GM19467 (cell line): ENCODE results near the gene PSD.

Source experiments
- ATAC-seq: cut with Tn5 transposase; IDR thresholded peaks from one replicate; pipeline ENCODE4 v1.9.1; 2021; ENCODE audit warnings: mild to moderate bottlenecking, moderate library complexity; ENCODE audit not compliant: unreplicated experiment

The PSD gene

DNA sequence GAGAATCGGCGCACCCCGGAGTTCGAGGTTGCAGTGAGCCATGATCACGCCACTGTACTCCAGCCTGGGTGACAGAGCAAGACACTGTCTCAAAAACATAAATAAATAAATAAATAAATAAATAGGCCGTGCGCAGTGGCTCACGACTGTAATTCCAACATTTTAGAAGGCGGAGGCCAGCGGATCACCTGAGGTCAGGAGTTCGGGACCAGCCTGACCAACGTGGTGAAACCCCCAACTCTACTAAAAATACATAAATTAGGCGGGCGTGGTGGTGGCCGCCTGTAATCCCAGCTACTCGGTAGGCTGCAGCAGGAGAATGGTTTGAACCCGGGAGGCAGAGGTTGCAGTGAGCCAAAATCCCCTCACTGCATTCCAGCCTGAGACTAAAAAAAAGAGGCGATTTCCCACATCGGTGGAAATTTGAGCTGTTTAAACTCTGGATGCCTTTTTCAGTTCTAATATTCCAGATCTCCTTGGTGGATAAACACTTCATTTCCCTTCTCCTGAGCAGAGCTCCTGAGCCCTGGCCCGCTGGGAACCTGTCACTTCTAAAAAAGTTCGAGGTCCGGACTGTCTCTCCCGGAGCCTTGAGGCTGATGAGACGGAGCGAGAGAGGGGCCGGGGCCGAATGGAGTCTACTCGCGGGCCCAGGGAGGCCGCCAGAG, 25.0 kb downstream of the PSD start:
- no peak for ATAC-seq

DNA sequence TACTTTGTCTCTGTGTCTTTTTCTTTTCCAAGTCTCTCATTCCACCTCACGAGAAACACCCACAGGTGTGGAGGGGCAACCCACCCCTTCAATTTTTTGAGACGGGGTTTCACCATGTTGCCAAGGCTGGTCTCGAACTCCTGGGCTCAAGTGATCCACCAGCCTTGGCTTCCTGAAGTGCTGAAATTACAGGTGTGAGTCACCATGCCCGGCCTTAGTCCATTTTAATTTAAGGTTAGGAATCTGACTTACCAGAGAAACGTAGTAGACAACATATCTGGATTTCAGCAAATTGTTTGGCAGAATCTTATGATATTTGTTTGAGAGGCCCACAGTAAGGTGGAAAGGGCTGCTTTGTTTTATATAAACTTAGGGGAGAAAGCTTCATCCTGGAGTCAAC, 26.3 kb downstream of the PSD start:
- no peak for ATAC-seq

DNA sequence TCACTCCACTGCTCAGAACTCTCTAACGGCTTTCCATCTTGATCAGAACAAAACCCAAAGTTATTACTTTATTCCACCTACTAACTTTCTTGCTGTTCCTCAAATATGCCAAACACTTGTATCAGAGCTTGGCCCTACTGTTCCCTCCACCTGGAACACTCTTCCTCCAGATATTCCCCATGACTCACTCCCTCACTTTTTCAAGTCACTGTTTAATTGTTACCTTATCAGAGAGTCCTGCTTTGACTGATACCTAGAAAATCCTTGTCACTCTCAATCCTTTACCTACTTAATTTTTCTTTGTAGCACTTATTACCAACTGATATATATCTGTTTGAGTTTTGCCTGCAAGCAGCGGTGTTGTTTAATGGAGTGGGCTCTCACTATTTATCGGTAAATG, 28.7 kb downstream of the PSD start:
- ATAC-seq, result no peak

DNA sequence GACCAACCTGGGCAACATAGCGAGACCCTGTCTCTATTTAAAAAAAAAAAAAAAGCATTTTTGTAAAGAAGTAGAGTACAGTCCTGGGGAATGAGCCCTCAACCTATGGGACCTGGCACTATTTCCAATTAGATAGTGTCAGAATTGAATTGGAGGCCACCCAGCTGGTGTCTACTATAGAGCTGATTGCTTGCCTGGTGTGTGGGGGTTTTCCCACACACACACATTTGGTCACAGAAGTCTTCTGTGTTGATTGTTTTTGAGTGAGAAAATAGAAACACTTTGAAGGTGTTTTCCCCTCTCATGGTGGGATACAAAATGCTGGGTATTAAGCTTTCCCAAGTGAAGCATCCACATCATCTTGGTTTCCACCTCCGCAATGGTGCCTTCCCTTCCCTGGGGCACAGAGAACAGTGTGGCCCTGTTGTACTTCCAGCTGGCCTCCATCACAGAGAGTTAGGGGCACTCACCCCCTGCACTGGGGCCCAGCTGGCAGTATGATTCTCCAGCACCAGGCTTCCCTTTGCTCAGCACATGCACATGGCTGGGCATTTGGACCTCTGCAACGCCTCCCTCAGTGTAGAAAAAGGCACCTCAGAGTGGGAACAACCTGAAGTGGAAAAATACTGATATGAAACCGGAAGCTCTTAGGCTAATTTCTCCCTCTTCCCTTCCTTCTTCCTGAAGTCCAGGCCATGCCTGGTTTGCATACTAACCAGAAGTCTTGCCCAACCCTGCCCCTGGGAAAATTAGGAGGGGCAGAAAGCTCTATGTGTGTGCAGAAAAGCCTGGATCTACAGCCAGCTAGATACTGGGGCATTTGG, 33.8 kb downstream of the PSD start:
- ATAC-seq, result no peak

DNA sequence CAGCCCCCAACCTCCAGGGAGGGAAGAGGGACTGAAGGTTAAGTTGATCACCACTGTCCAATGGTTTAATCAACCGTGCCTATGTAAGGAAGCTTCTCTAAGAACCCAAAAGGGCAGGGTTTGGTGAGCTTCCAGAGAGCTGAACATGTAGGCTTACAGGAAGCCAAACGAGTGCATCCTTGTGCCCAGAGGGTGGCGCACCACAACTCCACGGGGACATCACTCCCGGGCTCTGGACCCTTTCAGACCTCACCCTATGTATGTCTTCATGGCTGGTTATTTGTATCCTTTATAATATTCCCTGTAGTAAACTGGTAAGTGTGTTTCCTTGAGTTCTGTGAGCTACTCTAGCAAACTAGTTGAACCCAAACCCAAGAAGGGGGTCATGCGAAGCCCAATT, 34.5 kb downstream of the PSD start:
- ATAC-seq, result no peak

DNA sequence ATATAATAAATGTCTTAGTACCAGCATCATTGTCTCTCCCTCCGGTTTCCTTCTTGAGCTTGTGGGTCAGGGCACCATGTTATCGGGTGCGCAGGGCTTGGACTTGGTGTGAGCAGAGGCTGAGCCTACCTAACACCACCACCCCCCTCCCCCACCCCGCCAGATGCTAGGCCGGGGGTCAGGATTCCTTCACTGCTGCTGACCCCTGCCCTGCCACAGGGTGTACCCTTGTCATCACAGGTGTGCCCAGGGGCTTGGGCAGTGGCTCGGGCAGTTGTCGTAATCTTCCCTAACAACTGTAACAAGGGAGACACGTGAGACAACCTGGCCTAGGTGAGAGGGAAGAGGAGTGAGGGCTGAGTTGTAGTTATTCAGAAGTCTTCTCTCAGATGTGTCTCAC, 35.7 kb downstream of the PSD start:
- no peak for ATAC-seq

DNA sequence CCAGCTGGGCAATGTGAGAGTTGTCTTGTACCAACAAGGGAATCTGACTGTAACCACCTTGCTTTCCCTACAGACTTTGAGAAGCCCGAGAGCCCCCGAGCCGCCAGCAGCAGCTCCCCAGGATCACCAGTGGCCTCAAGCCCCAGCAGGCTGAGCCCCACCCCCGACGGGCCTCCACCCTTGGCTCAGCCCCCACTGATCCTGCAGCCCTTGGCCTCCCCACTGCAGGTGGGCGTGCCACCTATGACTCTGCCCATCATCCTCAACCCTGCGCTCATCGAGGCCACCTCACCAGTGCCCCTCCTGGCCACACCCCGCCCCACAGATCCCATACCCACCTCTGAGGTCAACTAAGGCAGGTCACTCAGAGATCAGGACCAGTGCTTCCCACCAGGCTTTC, 36.6 kb downstream of the PSD start:
- no peak for ATAC-seq

DNA sequence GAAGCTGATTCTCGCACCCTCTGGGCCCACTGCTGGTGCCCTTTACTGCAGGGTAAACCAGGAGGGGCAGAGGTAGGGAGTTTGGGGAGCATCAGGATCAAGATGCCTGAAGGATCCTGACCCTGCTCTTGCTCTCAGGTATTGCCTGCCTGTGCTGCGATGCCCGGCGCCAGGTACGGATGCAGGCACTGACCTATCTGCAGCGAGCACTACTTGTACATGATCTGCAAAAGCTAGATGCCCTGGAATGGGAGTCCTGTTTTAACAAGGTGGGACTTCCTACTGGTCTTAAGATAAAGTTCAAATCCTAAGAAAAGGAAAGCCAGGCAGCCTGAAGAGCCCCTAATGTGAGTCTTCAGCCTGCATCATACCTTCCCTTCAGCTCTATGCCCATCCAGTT, 39.2 kb downstream of the PSD start:
- no peak for ATAC-seq

DNA sequence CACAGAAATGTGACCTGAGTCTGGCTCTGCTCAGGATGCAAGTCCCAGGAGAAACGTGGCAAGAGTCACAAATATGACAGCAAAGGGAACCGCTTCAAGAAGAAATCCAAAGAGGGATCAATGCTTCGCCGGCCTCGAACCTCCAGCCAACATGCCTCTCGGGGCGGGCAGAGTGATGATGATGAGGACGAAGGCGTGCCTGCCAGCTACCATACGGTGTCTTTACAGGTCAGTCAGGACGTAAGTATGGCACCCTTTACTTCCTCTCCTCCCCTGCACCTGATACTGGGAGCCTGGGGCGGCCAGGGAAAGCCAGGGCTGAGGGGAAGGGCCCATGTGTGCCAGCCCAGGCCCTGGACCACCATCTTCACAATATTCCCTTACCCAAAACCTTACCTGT, 41.7 kb downstream of the PSD start:
- ATAC-seq, result no peak

DNA sequence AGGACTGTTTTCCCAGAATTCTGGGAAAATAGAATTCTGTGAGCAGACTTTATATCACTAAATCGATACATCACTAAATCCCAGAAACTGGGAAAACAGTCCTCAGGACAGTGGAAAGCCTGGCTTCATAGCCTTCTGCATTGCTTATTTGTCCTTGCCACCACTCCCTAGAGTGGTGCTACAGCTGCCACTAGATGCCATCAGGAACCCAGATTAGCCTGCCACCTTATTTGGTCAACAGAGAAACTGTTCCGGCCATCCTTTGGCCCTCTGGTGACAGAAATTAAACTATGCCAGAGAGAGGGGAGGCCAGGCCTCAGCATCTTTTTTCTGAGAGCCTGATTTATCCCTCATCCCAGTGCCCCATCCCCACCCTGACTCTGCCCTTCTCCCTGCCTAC, 42.7 kb downstream of the PSD start:
- ATAC-seq, result no peak

DNA sequence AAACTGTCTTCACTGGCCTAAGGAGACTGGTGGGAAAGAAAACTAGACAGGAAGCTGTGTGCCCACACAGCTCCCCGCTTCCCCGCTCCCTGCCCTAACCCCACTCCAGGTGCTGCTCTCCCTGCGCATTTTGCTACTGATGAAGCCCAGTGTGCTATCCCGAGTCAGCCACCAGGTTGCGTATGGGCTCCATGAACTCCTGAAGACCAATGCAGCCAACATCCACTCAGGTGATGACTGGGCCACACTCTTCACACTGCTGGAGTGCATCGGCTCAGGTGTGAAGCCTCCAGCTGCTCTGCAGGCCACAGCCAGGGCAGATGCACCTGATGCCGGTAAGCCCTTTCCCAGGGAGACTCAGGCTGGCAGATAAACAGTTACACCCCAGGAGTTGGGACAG, 43.3 kb downstream of the PSD start:
- ATAC-seq, result no peak

DNA sequence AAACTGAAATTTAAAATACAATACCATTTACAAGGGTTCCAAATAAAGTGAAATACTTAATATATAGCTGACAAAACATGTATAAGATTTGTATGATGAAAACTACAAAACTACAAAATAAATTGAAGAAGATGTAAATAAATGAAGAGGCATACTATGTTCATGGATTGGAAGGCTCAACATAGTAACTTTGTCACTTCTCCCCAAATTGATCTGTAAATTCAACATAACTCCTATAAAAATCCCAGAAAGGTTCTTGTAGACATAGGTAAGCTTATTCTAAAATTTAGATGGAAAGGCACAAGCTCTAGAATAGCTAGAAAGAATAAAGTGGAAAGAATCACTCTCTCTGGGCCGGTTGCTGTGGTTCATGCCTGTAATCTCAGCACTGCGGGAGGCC, 47.3 kb downstream of the PSD start:
- ATAC-seq, result no peak

DNA sequence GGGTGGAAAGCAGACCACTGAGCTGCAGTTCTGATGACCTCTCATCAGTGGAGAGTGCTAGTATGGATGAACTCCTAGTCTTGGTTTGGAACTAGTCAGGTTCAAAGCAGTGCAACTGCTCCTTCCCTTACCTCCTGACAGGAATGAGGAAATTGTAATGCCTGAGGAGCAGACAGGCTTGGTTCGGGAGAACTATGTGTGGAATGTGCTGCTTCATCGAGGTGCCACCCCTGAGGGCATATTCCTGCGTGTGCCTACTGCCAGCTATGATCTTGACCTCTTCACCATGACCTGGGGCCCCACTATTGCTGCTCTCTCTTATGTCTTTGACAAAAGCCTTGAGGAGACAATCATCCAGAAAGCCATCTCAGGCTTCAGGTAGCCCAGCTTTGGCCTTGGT, 50.5 kb downstream of the PSD start:
- no peak for ATAC-seq

DNA sequence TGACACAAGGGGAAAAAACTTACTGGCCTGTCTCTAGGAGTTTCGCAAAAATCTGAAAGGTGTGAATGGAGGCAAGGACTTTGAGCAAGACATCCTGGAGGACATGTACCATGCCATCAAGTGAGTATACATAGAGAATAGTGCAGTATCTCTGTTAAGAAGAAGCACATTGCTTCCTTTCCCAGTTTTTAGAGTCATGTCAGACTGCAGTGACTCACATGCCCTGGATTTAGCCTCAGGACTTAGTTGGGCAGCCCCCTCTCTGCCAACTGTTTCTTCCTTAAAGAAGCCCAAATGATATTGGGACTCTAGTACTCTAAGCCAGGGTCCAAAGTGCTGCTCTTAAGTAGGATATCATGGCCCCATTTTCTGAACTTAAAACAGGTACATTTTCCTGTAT, 51.1 kb downstream of the PSD start:
- no peak for ATAC-seq

DNA sequence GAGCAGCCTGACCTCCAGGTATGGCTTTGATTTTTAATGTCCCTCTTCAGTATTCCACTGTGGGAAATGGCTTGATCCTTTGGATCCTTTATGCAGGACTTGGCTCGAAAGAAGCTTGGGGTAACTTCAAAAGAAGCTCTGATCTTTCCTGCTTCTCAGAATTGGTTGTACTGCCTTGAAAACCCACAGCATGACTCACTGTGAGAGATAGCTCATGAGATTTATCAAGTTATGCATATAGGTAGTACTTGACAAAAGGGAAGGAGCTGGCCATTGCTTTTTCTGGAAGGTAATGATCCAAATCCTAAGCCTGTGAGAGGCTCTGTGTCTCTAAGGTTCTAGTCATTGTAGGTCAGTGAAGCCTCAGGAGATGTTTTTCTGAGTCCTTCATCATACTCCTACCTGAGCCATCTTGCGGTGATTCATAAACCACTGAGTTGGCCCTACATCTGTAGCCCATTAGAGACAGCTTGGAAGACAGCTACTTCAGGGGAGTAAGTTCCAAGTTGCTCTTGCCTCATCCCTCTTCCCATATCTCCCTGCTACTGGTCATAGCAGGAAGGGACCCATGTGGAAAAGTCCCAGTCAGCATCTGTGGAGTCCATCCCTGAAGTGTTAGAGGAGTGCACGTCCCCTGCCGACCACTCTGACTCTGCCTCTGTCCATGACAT, 59.7 kb downstream of the PSD start:
- ATAC-seq, result no peak

DNA sequence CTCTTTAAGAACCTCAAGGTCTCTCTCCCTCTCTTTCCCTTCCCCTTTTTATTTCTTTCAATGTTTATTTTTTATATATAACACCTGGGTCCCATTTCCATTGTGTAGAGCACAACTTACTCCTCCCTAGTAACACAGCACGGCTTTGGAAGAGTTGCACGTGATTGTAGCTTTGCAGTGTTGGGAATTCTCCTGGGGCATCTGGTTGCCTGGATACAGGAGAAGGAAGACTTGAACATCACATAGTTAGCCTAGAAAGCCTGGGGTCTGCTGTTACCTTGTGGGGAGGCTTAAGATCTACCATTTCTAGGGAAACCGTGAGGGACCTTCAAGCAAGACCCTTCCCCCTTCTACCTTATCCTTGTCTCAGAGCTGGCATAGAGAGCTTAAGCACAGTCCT, 64.1 kb downstream of the PSD start:
- ATAC-seq, result no peak
